Measurements from ENCODE around the gene CHSY1.

GRCh38 chr15:101147181-101147580 lies 104.7 kb downstream of the CHSY1 start:
- TF ChIP-seq CTCF (IDR thresholded peaks at IDR 0.05) (no peak), POLR2A (IDR thresholded peaks at IDR 0.05) (no peak)

Data from testis (tissue), 2 donors.